Measurements from ENCODE around the gene LCE1E.

Gene LCE1E

GRCh38 chr1:152783095-152783494, 3.0 kb upstream of the LCE1E start:
- DNase-seq (ENCODE audit: low read depth), result no peak

- DNase-seq (ENCODE audit: low read depth), result no peak
Measured at GRCh38 chr1:152795686-152796085, 9.6 kb downstream of the LCE1E start.

- DNase-seq (ENCODE audit: low read depth), result no peak
Measured at GRCh38 chr1:152796421-152796820, 10.4 kb downstream of the LCE1E start, which contains the start of gene LCE1D. LCE1D (plus strand) TSS chr1:152796721; CDS start chr1:152797795, 1,074 bp downstream.

- no peak for DNase-seq (ENCODE audit: low read depth)
Measured at GRCh38 chr1:152801333-152801732, 15.3 kb downstream of the LCE1E start.

- no peak for DNase-seq (ENCODE audit: low read depth)
Measured at GRCh38 chr1:152806576-152806975, 20.5 kb downstream of the LCE1E start, which contains the start of gene LCE1C. LCE1C (minus strand) TSS chr1:152806651; CDS start chr1:152805478, 1,173 bp downstream.

- DNase-seq (ENCODE audit: low read depth), result no peak
Measured at GRCh38 chr1:152811050-152811449, 25.0 kb downstream of the LCE1E start.

GRCh38 chr1:152811671-152812070, 25.6 kb downstream of the LCE1E start, which contains the start of gene LCE1B:
LCE1B (plus strand) TSS chr1:152811971; CDS start chr1:152812447, 476 bp downstream.
- DNase-seq (ENCODE audit: low read depth), result no peak

GRCh38 chr1:152817309-152817708, 31.3 kb downstream of the LCE1E start:
- DNase-seq (ENCODE audit: low read depth), result no peak

- DNase-seq (ENCODE audit: low read depth), result no peak
Measured at GRCh38 chr1:152823294-152823693, 37.2 kb downstream of the LCE1E start.

- DNase-seq (ENCODE audit: low read depth), result no peak
Measured at GRCh38 chr1:152824964-152825363, 38.9 kb downstream of the LCE1E start.

- no peak for DNase-seq (ENCODE audit: low read depth)
Measured at GRCh38 chr1:152827173-152827572, 41.1 kb downstream of the LCE1E start, which contains the start of gene LCE1A. LCE1A (plus strand) TSS chr1:152827473; CDS start chr1:152827473, 0 bp downstream.

GRCh38 chr1:152836870-152837269, 50.8 kb downstream of the LCE1E start:
- no peak for DNase-seq (ENCODE audit: low read depth)

Data from activated T-helper 9 cell treated with anti-CD3 and anti-CD28 coated beads, Interleukin-2, amount 50 U/mL, for 16 hours (primary cell).